Measurements from ENCODE around the gene ZNHIT6.

ZNHIT6 gene

GRCh38 chr1:85616736-85617135 lies 91.5 kb downstream of the ZNHIT6 start:
- no CpG with 5 or more reads among the region's 3 CpGs for WGBS (ENCODE audit: extremely low coverage, insufficient coverage, low lambda C conversion rate)
- no peak overlapping the region for H2BK15ac ChIP-seq (replicated peaks; ENCODE audit: low read depth)
- no peaks in the 10 kb centered on the region for H3K27me3 ChIP-seq (ENCODE audit: insufficient read depth, low read length, poor library complexity)
- no peaks in the 10 kb centered on the region for H3K79me1 ChIP-seq (ENCODE audit: low read length)
- no peak overlapping the region for H2BK120ac ChIP-seq (ENCODE audit: low read depth, low read length)
- H3K4ac ChIP-seq (ENCODE audit: low read depth, low read length): no peak overlapping the region
- no peak overlapping the region for H3K23ac ChIP-seq (ENCODE audit: low read length)
- DNase-seq: no peak
- H3K36me3 ChIP-seq (ENCODE audit: control insufficient read depth, insufficient read depth, low read length): no peaks in the 10 kb centered on the region
- H3K4me3 ChIP-seq (ENCODE audit: low read length): no peak overlapping the region
- no peak overlapping the region for H3K9ac ChIP-seq (ENCODE audit: low read length)
- H2BK5ac ChIP-seq (ENCODE audit: low read length): no peak overlapping the region
- no peaks in the 10 kb centered on the region for H3K79me2 ChIP-seq (ENCODE audit: control insufficient read depth, insufficient read depth, low read length)
- H4K5ac ChIP-seq (ENCODE audit: low read length): no peak overlapping the region
- H3K4me2 ChIP-seq (ENCODE audit: low read length): no peak overlapping the region
- no peak overlapping the region for H2AK5ac ChIP-seq (ENCODE audit: low read length)
- no peak overlapping the region for H3K56ac ChIP-seq (ENCODE audit: low read length)
- no peaks in the 10 kb centered on the region for H3K4me1 ChIP-seq (ENCODE audit: control insufficient read depth, low read depth, low read length)
- no peak overlapping the region for H3K18ac ChIP-seq (ENCODE audit: low read length)
- no peak overlapping the region for H4K8ac ChIP-seq (ENCODE audit: low read depth, low read length)
- no peak overlapping the region for H3K27ac ChIP-seq (ENCODE audit: low read depth, low read length)

- Histone ChIP-seq H2AK5ac (ENCODE audit: low read length) (no peak overlapping the region), H3K56ac (ENCODE audit: low read length) (no peak overlapping the region), H3K79me1 (ENCODE audit: low read length) (no peaks in the 10 kb centered on the region), H3K4ac (ENCODE audit: low read depth, low read length) (no peak overlapping the region), H4K8ac (ENCODE audit: low read depth, low read length) (no peak overlapping the region), H3K4me3 (ENCODE audit: low read length) (no peak overlapping the region), H2BK5ac (ENCODE audit: low read length) (no peak overlapping the region), H3K4me2 (ENCODE audit: low read length) (no peak overlapping the region), H3K27ac (ENCODE audit: low read depth, low read length) (no peak overlapping the region), H2BK120ac (ENCODE audit: low read depth, low read length) (no peak overlapping the region), H4K5ac (ENCODE audit: low read length) (no peak overlapping the region), H2BK15ac (replicated peaks; ENCODE audit: low read depth) (no peak overlapping the region), H3K18ac (ENCODE audit: low read length) (no peak overlapping the region), H3K9ac (ENCODE audit: low read length) (no peak overlapping the region), H3K79me2 (ENCODE audit: control insufficient read depth, insufficient read depth, low read length) (no peaks in the 10 kb centered on the region), H3K4me1 (ENCODE audit: control insufficient read depth, low read depth, low read length) (no peaks in the 10 kb centered on the region), H3K27me3 (ENCODE audit: insufficient read depth, low read length, poor library complexity) (no peaks in the 10 kb centered on the region), H3K23ac (ENCODE audit: low read length) (no peak overlapping the region), H3K36me3 (ENCODE audit: control insufficient read depth, insufficient read depth, low read length) (no peaks in the 10 kb centered on the region)
- no CpG with 5 or more reads among the region's 11 CpGs for WGBS (ENCODE audit: extremely low coverage, insufficient coverage, low lambda C conversion rate)
- no peak for DNase-seq
Measured at GRCh38 chr1:85616364-85616705, 91.9 kb downstream of the ZNHIT6 start.

DNA sequence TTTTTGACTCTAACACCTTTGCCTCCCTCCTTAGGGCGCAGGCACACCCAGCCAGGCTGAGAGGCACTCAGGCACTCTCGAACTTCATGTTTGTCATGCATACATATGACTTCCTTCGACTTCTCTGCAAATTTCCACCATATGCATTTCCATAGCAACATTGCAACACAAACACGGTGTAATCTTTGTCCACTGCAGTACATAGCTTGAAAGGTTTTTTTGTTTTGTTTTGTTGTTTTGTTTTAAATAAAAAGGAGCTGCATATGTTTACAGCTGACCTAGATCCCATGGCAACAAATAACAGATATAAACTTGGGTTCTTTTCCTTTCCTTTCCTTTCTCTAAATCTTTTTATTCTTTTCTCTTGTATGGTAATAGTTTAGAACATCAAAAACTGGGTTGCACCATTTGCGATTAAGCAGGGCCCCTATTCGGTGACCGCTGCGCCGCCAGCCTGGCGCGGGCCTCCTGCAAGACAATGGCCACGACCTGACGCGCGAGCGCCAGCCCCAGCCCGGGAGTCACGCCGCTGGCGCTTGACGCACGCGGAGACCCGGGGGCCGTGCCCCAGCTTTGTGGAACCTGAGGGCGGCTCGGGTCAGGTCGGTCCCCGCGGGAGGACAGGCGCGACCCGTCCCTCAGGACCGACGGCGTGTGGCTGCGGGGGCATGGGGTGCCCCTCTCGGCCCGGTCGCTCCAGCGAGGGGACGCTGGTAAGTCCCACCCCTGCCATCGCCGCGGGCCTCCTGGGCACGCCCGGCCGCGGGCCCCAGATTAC lies 92.5 kb downstream of the ZNHIT6 start:
- H3K18ac ChIP-seq (ENCODE audit: low read length): no peak overlapping the region
- no CpG with 5 or more reads among the region's 49 CpGs for WGBS (ENCODE audit: extremely low coverage, insufficient coverage, low lambda C conversion rate)

GRCh38 chr1:85612704-85613361 lies 95.4 kb downstream of the ZNHIT6 start:
- H3K79me1 ChIP-seq (ENCODE audit: low read length): no peaks in the 10 kb centered on the region

More for the DNA sequence above, 92.5 kb downstream of the ZNHIT6 start:
- H2BK120ac ChIP-seq (ENCODE audit: low read depth, low read length): no peak overlapping the region
- H4K5ac ChIP-seq (ENCODE audit: low read length): no peak overlapping the region
- no peak overlapping the region for H2BK5ac ChIP-seq (ENCODE audit: low read length)
- H3K4ac ChIP-seq (ENCODE audit: low read depth, low read length): no peak overlapping the region
- H3K27ac ChIP-seq (ENCODE audit: low read depth, low read length): no peak overlapping the region
- no peak overlapping the region for H2BK15ac ChIP-seq (replicated peaks; ENCODE audit: low read depth)
- DNase-seq: no peak
- H3K4me1 ChIP-seq (ENCODE audit: control insufficient read depth, low read depth, low read length): no peaks in the 10 kb centered on the region
- H3K4me3 ChIP-seq (ENCODE audit: low read length): no peak overlapping the region
- no peak overlapping the region for H4K8ac ChIP-seq (ENCODE audit: low read depth, low read length)
- no peaks in the 10 kb centered on the region for H3K79me2 ChIP-seq (ENCODE audit: control insufficient read depth, insufficient read depth, low read length)
- no peaks in the 10 kb centered on the region for H3K36me3 ChIP-seq (ENCODE audit: control insufficient read depth, insufficient read depth, low read length)
- no peak overlapping the region for H3K23ac ChIP-seq (ENCODE audit: low read length)
- no peak overlapping the region for H2AK5ac ChIP-seq (ENCODE audit: low read length)
- no peaks in the 10 kb centered on the region for H3K79me1 ChIP-seq (ENCODE audit: low read length)
- H3K27me3 ChIP-seq (ENCODE audit: insufficient read depth, low read length, poor library complexity): no peaks in the 10 kb centered on the region
- no peak overlapping the region for H3K56ac ChIP-seq (ENCODE audit: low read length)
- no peak overlapping the region for H3K4me2 ChIP-seq (ENCODE audit: low read length)
- no peak overlapping the region for H3K9ac ChIP-seq (ENCODE audit: low read length)

DNA sequence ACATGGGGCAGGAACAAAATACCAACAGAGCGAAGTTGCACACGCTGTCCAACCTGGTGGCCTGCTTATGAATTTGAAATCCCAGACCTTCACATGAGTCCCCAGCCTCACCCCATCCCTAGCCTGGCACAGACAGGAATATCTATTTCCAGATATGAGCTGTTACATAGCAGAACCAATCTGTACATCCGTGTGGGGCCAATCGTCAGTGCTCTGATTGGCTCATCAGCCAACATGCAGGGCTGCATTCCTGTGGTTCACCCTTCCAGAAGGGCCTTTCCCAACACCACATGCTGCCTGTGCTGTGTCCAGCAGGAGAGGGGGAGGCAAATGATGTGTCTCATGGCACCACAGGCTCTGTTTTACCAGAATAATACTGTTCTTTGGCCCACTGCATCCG lies 96.4 kb downstream of the ZNHIT6 start:
- H4K5ac ChIP-seq (ENCODE audit: low read length): no peak overlapping the region
- no CpG with 5 or more reads among the region's 5 CpGs for WGBS (ENCODE audit: extremely low coverage, insufficient coverage, low lambda C conversion rate)
- H3K9ac ChIP-seq (ENCODE audit: low read length): no peak overlapping the region
- no peak overlapping the region for H3K18ac ChIP-seq (ENCODE audit: low read length)
- H3K79me1 ChIP-seq (ENCODE audit: low read length): no peaks in the 10 kb centered on the region
- H2BK120ac ChIP-seq (ENCODE audit: low read depth, low read length): no peak overlapping the region
- no peak overlapping the region for H3K23ac ChIP-seq (ENCODE audit: low read length)
- no peak overlapping the region for H3K27ac ChIP-seq (ENCODE audit: low read depth, low read length)
- H2BK5ac ChIP-seq (ENCODE audit: low read length): no peak overlapping the region
- H3K27me3 ChIP-seq (ENCODE audit: insufficient read depth, low read length, poor library complexity): no peaks in the 10 kb centered on the region
- peaks cover 3% of the 10 kb centered on the region for H3K4me1 ChIP-seq (ENCODE audit: control insufficient read depth, low read depth, low read length)
- no peak overlapping the region for H3K4me2 ChIP-seq (ENCODE audit: low read length)
- H3K4ac ChIP-seq (ENCODE audit: low read depth, low read length): no peak overlapping the region
- peak; percentile 74 for DNase-seq
- no peaks in the 10 kb centered on the region for H3K79me2 ChIP-seq (ENCODE audit: control insufficient read depth, insufficient read depth, low read length)
- no peak overlapping the region for H3K4me3 ChIP-seq (ENCODE audit: low read length)
- no peak overlapping the region for H3K56ac ChIP-seq (ENCODE audit: low read length)
- H2AK5ac ChIP-seq (ENCODE audit: low read length): no peak overlapping the region
- no peak overlapping the region for H4K8ac ChIP-seq (ENCODE audit: low read depth, low read length)
- no peaks in the 10 kb centered on the region for H3K36me3 ChIP-seq (ENCODE audit: control insufficient read depth, insufficient read depth, low read length)
- H2BK15ac ChIP-seq (replicated peaks; ENCODE audit: low read depth): no peak overlapping the region

More at GRCh38 chr1:85612704-85613361, 95.4 kb downstream of the ZNHIT6 start:
- WGBS (ENCODE audit: extremely low coverage, insufficient coverage, low lambda C conversion rate): no CpG with 5 or more reads among the region's 6 CpGs
- no peak overlapping the region for H3K27ac ChIP-seq (ENCODE audit: low read depth, low read length)
- H3K79me2 ChIP-seq (ENCODE audit: control insufficient read depth, insufficient read depth, low read length): no peaks in the 10 kb centered on the region
- no peak overlapping the region for H3K23ac ChIP-seq (ENCODE audit: low read length)
- no peak overlapping the region for H3K4ac ChIP-seq (ENCODE audit: low read depth, low read length)
- no peak overlapping the region for H2AK5ac ChIP-seq (ENCODE audit: low read length)
- H2BK15ac ChIP-seq (replicated peaks; ENCODE audit: low read depth): no peak overlapping the region
- no peak overlapping the region for H3K4me3 ChIP-seq (ENCODE audit: low read length)
- H3K27me3 ChIP-seq (ENCODE audit: insufficient read depth, low read length, poor library complexity): no peaks in the 10 kb centered on the region
- H3K4me2 ChIP-seq (ENCODE audit: low read length): no peak overlapping the region
- no peak overlapping the region for H4K8ac ChIP-seq (ENCODE audit: low read depth, low read length)
- no peak overlapping the region for H3K9ac ChIP-seq (ENCODE audit: low read length)
- H3K4me1 ChIP-seq (ENCODE audit: control insufficient read depth, low read depth, low read length): no peaks in the 10 kb centered on the region
- DNase-seq: peak; percentile 89
- H4K5ac ChIP-seq (ENCODE audit: low read length): no peak overlapping the region
- no peak overlapping the region for H3K18ac ChIP-seq (ENCODE audit: low read length)
- no peak overlapping the region for H3K56ac ChIP-seq (ENCODE audit: low read length)
- no peak overlapping the region for H2BK5ac ChIP-seq (ENCODE audit: low read length)
- no peaks in the 10 kb centered on the region for H3K36me3 ChIP-seq (ENCODE audit: control insufficient read depth, insufficient read depth, low read length)
- H2BK120ac ChIP-seq (ENCODE audit: low read depth, low read length): no peak overlapping the region

Data from mesendoderm (in vitro differentiated cells).